HUDEP-2 (cell line): ENCODE results near the gene TPRN.

Experiments
- DNase-seq, 76 experiments: peaks; one replicate each; lab custom pipeline; 2025; ENCODE audit not compliant: unreplicated experiment in 76 of 76; lab: John Stamatoyannopoulos, UW

Gene TPRN

DNA sequence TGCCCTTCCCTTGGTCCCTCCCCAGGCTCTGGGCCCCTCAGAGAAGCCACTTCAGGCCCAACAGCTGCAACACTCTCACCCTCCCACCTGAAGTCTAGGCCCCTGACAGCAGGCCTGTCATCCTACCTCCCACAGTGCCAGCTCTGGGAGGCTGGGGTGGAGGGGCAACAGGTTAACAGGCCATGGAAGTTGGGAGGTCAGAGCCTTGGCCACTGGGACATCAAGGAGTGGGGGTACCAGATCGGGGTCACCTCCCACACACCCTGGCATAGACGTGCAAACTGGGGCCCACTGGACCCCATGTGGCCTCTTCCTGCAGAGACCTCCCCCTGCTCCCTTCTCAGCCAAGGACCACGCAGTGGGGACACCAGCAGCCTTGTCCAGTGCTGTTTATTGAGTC, 9.3 kb downstream of the TPRN start:
- DNase-seq = no peak

DNA sequence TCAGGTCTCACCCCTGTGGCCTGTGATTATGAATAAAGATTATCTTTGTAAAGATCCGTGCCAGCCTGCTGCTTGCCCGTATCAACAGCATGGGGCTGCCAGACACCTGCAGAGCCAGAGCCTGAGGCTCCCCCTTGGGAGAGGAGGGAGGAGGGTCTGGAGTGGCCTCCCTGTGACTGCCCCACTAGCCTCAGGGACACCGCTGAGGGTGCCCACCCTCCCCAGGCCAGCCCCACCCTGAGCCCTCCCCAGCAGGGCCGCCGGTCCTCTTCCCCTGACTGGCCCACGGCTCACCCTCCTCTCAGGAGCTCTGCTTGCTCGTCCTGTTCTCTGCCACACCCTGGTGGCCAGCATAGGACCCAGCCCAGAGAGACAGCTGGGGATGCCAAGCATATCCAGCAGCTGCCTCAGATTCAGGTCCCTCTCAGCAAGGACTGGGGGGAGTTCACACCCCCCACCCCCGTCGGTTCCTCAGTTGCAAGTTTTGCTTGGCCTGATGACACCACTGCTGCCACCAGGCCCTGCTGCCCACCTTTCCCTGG, 10.2 kb downstream of the TPRN start:
- DNase-seq = peak in 17 of 76 experiments; percentile 11 to 51 (median 26)

DNA sequence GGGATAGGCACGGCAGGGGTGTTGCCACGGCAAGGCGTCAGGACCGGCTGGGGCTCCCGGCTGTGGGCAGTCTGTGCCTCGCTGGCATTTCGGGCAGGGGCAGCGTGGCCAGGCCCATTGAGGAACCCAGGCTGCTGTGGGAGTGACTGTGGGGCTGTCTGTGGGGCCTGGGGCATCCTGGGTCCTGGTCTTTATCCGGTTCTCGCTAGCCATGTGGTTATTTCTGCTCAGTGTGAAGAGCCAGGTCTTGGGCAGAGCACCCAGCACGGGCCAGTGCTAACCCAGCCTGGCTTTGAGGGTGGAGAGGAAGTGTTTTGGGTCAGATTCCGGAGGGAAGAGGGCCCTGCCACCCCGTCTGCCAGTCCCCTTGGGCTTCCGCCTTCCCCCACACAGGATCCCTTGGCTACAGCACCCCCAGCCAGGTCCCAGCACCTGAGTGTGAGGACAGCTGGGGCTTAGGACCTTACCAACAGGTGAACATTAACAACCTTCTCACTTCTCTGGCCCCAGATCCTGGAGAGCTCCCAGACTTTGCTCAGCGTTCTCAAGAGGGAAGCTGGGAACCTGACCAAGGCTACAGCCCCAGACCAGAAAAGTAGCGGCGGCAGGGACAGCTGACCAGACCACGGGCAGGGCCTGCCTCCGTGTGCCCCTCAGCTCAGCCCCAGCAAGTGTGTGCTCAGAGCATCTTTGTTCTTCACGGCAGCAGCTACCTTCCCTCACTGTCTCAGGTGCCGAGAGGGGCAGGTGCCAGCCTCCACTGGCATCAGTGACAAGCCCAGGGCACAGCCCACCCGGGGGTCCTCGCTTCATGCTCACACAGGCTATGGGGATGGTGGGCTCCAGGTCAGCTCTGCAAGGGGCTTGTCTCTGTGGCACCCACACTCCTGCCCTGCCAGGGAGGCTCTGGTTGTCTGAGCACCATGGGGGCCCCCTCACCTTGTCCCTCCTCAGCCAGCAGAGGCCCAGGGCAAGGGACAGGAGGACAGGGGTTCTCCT, 10.9 kb downstream of the TPRN start:
- DNase-seq = peak in 1 of 76 experiments; percentile 62

DNA sequence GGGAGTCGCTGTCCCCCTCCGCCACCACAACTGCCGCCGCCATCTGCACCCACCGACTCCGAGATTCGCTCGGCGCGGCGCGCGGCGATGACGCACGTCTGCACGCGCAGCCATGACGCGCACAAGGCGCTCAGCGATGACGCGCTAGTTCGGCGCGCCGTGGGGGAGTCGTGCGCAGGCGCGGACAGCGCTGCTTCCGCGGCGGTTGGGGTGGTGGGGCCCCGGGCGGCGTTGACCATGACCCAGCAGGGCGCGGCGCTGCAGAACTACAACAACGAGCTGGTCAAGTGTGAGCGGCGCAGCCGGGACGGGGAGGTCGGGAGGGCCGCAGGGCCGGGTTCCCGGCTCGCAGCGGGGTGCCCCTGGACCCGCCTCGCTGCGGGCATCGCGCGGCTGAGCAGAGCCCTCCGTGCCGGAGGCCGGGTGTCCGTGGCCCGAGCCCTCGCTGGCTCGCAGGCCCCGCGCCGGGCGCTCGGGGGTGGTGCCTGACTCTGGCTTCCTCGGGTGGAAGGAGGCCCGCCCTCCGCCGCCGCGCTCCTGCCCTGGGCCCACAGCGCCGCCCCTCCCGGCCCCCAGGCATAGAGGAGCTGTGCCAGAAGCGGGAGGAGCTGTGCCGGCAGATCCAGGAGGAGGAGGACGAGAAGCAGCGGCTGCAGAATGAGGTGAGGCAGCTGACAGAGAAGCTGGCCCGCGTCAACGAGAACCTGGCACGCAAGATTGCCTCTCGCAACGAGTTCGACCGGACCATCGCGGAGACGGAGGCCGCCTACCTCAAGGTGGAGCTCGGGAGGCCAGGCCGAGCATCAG, 11.8 kb downstream of the TPRN start, which contains the start of the genes ANAPC2 and SSNA1:
TSS of gene ANAPC2 (minus strand) at position 71 of the 807 bp plus-strand sequence. CDS start at position 43, 28 bp downstream.
TSS of gene SSNA1 (plus strand) at position 187 of the 807 bp plus-strand sequence. CDS start at position 238, 51 bp downstream.
- peak in 74 of 76 experiments; percentile 36 to 96 (median 88) for DNase-seq

DNA sequence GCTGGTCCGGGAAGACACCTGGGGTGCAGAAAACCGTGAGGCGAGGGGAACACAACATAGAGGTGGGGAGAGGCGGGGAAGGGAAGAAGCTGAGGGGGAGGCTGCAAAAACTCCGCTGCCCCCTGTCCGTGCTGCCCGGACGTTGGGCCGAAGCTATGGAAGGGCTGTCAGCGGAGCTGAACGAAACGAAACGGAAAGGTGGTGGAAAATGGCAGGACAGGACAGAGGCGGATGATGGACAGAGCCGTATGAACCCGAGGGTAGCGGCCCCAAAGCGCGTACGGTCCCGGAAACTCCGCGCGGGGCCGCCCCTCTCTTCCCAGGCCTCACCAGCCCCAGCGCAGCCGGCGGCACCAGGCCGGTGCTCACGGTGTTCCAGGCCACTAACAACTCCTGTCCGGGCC, 12.5 kb downstream of the TPRN start:
- DNase-seq = no peak

DNA sequence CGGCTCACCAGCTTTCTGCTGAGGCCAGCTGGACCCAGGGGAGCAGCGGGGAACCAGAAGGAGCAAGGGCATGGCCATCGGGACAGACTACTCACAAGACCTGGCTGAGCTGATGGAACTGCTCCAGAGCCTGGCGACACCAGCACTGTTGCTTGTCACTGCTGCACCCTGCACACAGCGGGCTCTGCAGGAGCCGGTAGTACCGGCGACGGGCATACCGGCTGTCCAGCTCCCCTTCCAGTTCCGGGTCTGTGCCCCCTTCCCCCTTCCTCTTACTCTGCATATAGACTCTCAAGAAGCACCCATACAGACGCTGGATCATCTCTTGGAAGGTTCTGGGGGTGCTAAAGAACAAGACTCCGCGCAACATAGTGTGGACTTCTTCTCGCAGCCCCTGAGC, 13.2 kb downstream of the TPRN start:
- no peak for DNase-seq

DNA sequence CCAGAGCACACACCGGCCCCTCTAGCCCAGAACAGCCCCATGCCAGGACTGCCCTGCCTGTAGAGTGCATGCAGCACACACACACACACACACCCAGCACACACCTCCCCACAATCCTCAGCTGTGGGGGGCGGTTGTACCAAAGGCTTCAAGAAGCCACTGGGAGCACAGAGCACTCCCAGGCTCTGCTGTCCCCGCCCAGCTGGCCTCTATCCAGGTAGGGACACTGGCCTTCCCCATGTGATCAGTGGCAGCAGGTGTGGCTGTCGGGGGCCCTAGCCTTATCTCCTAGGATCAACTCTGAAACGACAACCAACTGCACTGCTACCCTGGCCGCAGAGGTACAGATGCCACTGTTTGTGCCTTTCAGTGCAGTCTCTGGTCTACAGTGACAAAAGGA, 14.2 kb downstream of the TPRN start:
- DNase-seq = peak in 63 of 76 experiments; percentile 10 to 78 (median 54)

DNA sequence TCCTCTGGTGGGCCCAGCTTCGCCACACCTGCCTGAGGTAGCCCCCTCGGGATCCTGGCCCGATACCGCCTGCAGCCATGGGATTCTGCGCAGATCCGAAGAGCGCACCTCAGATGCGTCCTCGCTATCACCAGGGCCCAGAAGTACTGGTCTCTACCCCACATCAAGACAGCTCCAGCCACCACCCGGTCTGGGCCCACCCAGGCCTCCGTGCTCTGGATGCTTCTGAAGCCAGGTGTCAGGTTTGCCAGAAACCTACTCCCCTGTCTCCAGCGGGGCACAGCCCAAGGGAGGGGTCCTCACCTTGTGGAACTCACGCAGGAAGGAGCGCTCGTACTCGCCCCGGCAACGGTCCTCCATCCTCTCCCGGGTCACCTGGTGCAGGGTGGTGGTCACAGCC, 14.6 kb downstream of the TPRN start:
- no peak for DNase-seq

DNA sequence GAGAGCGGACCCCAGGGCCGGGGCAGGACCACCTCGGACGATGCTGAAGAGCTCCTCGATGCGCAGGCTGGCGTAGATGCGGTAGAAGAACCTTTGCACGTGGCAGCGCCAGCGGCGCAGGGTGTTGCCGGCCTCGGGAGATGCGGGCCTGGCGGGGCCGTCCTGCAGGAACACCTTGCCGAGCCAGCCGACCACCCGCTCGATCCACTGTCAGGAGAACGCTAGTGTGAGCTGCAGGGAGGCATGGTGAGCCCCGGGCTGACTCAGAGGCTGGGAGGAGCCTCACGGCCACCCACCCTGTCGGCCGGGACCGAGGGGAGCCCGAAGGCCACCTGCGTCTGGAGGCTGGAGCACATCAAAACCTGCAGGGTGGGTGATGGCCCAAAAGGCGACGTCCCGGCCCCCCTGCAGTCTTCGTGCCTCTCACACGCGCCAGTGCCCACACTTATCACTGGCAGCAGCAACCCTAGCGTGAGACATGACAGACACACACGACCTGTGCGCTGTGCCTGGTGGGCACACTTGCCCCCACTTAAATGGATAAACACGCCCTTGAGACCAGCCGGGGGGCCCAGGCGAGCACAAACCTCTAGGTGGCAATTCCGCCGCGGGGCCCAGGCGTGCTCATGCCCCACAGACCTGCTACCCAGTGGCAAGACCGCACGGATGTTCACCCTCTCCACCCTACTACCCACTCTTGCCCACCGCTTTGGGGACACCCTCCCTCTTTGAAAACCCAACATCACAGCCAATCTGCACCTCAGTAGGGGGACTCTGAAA, 15.5 kb downstream of the TPRN start:
- no peak for DNase-seq

DNA sequence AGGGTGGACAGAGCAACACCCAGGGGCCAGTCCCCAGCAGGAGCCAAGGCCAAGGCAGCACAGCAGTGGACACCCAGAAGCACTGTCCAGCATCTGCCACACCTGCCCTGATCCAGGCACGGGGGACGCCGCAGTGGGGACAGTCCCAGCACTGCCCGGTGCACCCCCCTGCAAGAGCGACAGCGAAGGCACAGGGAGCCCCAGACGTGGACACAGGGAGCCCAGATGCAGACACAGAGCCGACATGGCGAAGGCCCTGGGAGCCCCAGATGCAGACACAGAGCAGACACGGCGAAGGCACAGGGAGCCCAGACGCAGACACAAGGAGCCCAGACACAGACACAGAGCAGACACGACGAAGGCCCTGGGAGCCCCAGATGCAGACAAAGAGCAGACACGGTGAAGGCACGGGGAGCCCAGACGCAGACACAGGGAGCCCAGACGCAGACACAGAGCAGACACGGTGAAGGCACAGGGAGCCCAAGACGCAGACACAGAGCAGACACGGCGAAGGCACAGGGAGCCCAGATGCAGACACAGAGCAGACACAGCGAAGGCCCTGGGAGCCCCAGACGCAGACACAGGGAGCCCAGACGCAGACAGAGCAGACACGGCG, 16.5 kb downstream of the TPRN start:
- DNase-seq = no peak

DNA sequence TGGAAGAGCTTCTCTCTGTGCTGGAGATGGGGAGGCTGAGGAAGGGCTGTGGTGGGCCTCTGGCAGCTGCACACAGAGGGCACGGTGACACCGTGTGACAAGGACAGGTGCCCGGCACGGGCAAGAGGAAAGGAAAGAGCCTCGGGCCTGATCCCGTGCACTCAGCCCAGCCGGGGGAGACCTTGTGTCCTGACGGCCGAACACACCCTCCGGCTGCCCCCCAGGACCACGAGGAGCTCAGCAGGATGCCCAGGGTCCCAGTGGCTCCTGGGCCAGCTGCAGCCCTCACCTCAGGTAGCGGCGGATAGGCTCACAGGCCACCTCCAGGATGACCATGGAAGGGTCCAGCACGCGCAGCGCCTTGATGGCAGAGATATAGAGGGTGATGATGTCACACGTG, 17.7 kb downstream of the TPRN start:
- DNase-seq = no peak

DNA sequence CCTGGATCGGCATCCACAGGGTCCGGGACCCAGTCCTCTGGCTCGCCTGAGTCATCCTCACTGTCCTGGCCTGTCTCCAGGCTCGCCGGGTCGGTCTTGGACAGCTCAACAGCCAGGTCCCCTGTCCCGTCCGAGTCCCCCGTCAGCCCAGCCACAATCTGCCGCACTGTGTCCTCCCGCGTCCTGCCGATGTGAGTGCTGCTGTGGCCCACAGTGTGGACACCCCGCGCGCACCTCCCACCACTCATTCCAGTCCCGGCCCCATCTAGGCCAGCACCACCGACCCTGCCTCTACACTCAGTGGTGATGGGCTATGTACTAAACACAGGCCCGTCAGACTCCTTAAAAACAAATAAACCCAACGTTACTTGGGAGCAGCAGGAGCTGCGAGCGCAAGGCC, 18.9 kb downstream of the TPRN start:
- DNase-seq = no peak

DNA sequence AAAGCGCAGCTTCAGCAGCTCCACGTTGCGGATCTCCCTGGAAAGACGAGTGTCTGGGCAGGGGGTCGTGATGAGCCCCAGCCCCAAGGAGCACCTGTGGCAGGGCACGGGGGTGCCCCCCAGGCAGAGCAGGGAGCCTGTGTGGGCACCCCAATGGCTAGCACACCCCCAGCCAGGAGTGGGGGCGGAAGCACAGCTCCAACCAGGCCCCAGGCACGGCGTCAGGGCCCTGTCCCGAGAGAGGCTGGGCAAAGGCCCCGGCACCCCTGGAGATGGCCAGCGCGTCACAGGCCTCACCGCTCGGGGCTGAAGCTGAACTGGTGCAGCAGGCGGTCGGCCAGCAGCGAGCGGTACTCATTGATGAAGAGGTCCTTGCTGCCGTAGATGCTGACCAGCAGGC, 20.1 kb downstream of the TPRN start:
- no peak for DNase-seq

DNA sequence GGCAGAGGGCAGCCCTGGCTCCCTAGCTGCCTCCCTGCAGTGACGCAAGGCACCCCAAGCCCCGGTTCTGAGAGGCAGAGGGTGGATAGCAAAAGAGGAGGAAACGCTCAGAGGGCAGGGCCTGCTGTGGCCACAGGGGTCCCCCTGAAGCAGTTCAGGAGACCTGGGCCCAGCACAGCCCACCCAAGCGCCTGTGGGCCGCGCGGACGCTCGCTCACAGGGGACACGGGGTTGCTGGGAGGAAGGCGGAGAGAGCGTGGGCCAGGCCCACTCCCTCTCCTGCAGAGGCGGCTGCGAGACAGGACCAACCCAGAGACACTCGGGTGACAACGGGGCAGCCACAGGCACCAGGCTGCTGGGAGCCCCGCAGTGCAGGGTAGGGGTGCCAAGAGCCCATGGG, 20.8 kb downstream of the TPRN start:
- no peak for DNase-seq

DNA sequence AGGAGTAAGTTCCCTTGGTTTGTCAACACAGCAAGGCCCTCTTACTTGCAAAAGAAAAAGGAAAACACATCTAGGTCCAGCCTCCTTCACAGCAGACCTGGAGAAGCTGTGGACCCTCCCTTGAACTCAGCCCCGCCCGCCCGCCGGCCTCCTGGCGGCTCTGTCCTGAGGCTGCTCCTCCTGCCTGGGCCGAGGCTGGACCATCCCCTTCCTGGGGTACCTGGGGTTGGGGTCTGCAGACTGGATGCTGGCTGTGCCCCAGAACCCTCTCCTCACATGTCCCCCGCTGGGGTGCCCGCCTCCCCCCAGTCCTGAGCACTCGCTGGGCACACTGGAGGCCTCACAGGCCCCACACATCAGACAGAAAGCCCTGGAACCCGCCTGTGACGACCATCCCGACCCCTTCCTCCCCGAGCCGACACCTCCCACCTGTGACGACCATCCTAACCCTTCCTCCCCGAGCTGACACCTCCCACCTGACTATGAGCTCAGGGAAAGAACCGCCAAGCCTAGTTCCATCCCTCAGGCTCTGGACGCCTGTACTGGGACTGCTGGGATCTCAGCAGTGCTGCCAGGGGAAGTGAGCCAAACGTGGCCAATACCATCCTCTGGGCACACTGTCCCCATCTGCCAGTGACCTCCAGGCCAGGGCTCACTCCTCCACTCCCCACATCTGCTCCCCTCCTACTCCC, 21.5 kb downstream of the TPRN start:
- DNase-seq = no peak

DNA sequence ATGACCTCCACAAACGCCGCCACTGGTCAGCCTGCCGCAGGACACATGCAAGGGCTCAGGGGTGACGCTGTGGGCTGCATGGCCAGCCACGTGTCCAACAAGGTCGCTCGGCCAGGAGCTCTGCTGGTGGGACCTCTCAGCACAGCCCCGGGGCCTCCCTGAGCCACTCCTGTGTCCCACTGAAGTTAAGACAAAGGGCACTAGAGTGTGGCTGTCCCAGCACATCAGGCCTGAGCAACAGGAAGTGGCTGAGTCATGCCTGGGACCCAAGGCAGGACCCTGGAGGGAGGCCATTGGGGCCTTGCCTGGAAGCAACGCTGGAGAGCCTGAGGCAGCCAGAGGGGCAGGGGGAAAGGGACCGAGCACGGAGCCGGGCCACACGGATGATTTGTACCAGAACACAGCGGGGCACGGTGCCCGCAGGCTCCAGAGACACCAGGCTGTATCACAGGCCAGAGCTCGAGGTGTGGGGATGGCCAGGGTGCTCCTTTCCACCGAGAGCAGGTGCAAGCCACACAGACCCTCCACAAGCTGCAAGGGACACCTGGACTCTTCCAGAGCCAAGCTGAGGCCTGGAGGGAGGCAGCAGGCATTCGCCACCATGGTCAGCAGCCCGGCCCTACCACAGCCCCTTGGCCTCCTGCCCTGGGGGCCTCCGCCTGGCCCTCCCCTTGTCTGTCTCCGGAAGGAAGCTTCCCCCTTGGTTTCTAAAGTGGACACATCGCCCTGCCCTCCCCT, 22.2 kb downstream of the TPRN start:
- no peak for DNase-seq

DNA sequence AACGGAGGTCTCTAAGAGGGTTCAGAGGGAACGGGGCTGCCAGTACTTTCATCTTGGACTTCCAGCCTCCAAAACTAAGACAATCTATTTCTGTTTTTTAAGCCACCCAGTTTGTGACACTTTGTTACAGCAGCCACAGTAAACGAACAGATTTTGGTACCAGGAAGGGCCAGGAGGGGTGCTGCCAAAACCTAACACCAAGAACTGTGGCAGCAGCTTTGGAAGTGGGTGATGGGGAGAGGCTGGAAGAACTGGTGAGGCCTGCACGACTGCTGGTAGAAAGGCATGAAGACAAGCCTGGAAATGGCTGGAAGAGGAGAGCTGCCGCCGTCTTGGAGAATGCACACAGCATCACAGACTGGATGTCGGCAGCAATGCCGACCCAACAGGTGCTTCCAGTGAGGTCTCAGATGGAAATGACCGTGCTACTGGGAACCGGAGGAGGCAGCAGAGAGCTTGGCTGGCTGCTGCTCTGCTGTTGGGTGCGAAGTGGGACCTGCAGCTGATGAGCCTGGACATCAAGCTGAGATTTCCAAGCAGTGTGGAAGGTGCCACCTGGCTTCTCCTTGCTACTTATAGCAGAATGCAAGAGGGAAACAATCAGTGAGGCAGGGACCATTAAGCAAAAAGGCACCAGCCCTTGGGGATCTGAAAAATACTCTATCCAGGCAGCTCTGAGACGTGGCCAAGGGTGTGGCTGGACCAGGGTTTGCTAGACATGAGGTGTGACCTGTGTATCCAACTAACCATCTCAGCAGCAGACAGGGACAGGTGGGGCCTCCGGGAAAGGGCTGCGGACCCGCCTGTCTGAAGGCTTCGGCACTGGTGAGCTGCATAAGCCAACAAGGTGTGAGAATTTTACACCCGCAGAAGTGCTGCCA, 24.0 kb downstream of the TPRN start:
- DNase-seq = peak in 32 of 76 experiments; percentile 3 to 57 (median 22)
